Esophagus mucosa (tissue), 1 donor: Measurements from ENCODE around the gene ZNF605. TPM values are rescaled to one million over a fixed set of nuclear protein-coding genes. Genes with fewer than 3 reads are reported as not detected.
"Not testable (repeated sequence)": the region's sequence is repeated elsewhere in the genome, so short reads cannot be mapped to it uniquely, and the experiment has no call there.

Experiments
- ATAC-seq: fragments of 200-7000 bp; cut with Tn5 transposase; one replicate; pipeline ENCODE4 v1.9.1; 2020
- total RNA-seq: library from RNA; stranded (reverse); gene quantifications from one replicate; pipeline ENCODE4 v1.2.4, GENCODE V29; 2023
- donor health status: DM: yes; HTN: yes; CAD: no.

ZNF605 gene
- 5.3 TPM for total RNA-seq

DNA sequence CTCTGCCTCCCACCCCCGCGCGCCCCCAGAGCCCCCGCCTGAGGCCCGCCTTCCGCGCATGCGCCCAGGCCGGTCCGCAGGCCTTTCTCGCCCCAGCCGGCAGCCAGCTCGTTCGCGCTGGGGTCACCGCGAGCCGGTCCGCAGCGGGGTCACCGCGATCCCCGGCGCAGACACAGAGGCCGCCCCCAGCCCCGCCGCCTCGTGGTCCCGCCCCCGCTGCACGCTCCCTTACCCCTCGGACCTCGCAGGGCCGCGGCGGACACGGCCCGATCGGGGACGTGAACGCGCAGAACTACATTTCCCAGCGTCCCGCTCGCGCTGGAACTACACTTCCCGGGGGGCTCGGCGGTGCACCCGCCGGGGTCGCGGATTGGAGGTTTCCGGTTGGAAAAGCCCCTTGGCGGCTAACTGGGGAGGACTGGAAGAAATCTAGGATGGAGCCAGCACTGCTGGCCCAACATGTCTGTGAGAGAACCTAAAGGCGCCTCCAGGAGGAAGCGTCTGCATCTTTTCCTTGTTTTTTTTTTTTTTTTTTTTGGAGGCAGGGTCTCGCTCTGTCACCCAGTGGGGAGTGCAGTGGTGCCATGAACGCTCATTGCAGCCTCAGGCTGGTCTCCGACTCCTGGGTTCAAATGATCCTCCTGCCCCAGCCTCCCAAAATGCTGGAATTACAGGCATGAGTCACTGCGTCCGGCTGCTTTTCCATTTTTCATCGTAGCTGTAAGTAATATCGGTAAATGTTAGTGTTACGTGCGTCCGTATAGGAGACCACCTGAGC, at the start of gene ZNF605:
Gene ZNF605, minus strand, starts transcription at position 296 of the 778 bp plus-strand sequence. CDS start 10,671 bp downstream, outside the sequence.
- peak; percentile 84 for ATAC-seq

DNA sequence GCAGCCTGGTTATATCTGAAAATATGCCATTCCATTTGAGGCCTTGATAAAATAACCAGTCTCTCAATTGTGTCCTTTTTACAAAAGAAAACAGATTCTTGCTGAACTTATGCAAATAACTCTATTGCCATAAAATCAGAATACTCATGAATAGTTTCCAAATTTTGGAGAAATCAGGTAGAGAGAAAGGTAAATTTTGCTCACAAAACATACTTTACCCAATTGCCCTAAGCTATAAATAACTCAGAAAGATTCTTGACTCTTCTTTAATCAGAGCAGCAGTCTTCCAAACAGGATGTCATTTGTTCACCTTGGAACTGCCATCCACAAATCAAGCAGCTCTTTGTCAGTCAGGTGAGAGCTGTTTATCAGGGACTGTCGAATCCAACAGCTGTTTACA, 42.6 kb upstream of the ZNF605 start:
- ATAC-seq: no peak

DNA sequence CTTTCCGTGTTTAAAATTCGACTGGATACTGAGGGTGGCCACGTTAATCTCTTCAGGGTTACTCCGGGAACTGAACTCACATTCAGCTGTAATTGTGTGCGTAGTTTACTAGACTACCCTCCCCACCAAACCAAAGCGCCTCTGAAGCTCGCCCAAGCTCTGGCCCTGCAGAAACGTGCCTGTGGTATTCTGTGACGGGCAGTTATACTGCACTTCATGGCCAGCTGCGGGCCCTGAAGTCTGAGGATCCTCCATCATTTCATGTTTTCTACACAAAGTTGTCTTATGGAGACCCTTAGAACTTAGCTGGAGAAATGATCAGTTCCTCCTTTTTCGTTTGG, 30.7 kb upstream of the ZNF605 start:
- ATAC-seq: peak; percentile 37

DNA sequence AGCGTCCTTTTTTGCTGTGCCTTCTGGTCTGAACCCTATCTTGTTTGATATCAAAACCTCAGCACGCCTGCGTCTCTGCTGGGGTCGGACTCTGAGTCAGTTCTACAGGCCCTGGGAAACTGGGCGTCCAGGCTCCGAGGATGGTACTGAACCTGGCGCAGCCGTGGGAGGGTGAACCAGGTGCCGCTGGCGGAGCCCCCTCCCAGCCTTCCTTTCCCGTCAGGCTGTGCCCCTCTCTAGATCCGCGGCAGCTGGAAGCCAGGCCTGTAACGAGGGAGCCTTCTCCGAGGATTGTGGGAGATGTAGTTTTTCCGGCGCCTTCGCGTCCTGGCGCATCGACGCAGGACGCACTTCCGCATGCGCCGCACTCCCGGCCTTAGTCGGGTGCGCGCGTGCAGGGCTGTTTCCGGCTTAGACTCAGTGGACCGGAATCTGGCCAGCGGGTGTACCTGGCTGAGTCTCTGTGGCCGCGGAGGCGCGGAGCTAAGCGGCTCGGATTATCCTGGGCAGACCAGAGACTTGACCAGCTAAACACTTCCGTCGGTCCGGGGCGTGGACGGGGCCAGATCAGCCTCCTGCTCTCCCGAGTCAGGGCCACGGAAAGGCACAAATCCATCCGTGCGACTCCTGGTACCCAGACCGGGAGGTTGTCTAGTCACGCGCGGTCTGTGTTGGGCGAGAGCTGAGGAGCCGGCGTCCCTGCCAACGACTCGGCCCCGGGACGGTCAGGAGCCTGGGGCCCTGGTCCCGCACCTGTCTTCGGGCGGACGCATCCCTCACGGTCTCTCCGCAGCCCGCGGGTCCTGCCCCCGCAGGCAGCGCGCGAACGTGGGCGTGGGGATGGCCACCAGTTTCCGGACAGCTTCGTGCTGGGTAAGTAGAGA, 30.1 kb upstream of the ZNF605 start, which contains the start of gene ZNF26:
Gene ZNF26, plus strand, starts transcription at position 367 of the 884 bp plus-strand sequence. Its CDS starts 474 bp downstream, at position 841.
- peak; percentile 100 for ATAC-seq

DNA sequence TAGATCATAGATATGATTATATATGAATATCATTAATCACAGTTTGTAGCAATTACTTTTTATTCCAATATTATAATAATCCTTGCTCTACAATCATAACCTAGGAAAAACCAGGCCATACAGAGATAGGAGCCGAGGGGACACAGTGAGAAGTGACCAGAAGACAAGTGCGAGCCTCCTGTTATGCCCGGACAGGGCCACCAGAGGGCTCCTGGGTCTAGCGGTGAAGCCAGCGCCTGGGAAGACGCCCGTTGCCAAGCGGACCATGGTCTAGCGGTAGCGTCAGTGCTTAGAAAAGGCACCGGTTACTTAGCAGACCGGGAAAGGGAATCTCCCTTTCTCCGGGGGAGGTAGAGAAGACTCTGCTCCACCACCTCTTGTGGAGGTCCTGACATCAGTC, 20.8 kb upstream of the ZNF605 start:
- ATAC-seq: not testable (repeated sequence)

DNA sequence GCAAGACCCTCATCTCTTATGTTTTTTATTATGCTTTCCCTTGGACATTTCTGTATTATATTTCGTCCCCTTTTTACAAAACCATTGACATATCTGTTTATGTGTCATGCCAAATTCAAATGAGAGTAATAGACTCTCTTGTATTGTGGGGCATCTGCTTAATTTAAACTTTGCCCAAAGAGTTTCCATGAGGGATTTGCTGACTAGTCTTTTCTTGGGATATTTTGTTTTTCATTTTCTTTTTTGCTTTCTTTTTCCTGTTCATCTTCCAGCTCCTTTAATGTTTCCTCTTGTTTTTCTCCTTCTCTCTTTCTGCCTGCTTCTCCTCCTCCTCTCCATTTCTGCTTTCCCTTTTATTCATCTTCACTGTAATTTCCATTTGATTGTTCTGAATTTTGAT, 16.3 kb upstream of the ZNF605 start:
- no peak for ATAC-seq

DNA sequence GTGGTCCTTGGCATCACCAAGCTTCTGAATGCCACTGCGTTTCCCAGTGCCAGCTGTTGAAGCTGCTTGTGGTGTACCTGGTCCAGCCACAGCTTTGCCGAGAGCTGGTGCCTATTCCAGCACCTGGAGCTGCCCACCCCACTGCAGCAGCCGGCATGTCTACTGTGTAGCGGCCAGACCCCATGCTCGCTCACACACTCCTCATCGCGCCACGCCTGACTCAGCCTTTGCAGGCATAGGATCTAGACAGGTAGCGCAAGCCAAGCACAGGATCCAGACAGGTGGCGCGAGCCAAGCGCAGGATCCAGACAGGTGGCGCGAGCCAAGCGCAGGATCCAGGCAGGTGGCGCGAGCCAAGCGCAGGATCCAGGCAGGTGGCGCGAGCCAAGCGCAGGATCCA, 11.6 kb upstream of the ZNF605 start:
- no peak for ATAC-seq

DNA sequence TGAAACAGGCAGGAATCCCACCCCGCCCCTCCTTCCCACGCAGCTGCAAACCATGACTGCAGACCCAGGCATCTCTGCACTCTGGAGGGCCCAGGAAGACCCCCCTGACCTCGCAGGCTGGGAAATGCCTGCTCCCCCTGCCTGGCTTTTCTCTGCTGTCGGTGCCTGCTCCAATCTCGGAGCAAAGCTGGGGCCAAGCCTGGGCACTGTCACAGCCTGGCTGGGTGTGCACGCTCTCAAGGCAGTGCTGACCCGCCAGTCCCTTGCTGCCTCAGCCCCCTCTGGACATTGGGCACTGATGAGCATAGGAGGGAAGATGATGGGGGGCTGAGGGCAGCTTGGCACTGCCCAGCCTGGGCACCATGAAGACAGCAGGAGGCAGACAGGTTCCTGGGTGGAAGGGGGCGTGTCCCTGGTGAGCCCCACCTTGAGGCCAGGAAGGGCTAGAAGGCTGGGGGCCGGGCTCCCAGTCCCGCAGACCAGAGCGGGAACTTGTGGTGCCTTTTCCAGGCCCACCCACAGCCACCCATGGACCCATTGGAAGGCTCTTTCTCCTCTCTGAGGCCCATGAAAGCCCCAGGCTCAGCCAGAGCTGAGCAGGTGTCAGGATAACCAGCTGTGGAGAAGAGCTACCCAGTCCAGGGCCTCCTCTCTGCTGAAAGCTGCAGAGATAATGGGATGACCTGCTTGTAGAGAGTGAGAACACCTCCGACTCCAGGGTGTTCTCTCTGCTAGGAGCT, 10.7 kb upstream of the ZNF605 start:
- ATAC-seq: no peak

DNA sequence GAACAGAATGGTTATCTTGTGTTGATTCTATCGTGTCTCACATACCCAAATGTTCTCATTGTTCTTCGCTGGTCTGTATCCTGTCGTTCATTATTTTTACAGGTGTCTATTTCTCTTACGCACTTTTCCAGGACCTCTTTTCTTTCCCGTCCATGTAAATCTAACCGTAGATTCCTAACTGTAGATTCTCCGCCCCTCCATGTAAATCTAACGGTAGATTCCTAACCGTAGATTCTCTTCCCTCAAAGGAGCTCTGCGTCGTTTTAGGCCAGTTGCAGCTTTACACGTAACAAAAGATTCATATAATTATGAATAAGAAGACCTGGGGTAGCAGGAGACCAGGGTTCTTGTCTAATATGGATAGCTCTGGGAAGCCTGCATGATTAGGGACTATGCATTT, 9.7 kb upstream of the ZNF605 start:
- ATAC-seq: no peak

DNA sequence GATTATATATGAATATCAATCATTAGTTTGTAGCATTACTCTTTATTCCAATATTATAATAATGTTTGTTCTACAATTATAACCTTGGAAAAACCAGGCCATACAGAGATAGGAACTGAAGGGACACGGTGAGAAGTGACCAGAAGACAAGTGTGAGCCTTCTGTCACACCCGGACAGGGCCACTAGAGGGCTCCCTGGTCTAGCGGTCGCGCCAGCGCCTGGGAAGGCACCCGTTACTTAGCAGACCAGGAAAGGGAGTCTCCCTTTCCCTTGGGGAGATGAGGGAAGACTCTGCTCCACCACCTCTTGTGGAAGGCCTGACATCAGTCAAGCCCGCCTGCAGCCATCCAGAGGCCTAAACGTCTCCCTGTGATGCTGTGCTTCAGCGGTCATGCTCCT, 7.8 kb upstream of the ZNF605 start:
- not testable (repeated sequence) for ATAC-seq

DNA sequence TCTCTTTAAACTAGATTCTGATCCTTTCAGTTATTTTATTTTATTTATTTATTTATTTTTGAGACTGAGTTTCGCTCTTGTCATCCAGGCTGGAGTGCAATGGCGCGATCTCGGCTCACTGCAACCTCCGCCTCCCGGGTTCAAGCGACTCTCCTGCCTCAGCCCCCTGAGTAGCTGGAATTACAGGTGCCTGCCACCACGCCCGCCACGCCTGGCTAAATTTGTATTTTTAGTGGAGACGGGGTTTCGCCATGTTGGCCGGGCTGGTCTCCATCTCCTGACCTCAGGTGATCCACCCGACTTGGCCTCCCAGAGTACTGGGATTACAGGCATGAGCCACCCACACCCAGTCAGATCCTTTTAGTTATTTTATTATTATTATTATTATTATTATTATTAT, 5.7 kb upstream of the ZNF605 start:
- not testable (repeated sequence) for ATAC-seq

DNA sequence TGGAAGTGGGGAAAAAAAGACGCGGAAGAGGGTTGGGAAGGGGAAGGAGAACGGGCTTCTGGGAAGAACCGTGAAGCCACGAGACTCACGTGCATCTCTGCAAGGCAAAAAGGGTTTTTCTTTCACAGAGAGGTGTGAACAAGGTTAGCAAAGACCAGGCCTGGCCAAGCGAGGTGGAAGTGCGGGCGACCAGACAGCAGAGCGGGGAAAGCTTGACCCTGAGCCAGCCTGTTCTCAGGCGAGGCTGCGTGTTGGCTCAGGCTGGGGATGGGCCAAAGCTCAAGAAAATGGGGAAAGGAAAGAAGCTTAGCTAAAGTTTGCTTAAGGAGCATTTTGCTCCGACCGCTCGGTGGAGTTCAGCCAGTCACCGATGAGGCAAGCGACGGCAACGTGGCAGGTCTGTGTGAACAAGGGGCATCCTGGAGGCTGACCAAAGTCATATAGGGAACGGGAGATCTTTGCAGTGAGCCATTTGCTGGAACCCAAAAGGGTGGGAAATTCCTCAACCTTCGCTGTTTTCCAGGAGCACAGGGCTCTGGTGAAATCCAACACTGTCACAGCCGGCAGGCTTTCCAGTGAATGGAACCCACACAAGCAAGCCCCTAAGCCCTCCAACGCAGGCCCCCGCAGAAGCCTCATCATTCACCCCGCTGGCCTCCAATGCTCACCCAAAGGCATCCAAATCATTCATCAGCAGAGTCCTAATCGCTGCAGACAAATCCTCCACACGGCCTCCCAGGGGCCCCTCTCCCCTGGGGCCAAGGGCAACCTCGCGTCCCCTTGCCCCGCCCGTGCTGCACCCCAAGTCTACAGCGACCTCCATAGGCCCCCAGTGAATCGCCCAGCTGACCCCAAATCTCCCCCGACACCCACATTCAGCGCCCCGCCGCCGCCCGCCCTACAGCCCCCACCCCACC, 754 bp downstream of the ZNF605 start:
- peak; percentile 62 for ATAC-seq

DNA sequence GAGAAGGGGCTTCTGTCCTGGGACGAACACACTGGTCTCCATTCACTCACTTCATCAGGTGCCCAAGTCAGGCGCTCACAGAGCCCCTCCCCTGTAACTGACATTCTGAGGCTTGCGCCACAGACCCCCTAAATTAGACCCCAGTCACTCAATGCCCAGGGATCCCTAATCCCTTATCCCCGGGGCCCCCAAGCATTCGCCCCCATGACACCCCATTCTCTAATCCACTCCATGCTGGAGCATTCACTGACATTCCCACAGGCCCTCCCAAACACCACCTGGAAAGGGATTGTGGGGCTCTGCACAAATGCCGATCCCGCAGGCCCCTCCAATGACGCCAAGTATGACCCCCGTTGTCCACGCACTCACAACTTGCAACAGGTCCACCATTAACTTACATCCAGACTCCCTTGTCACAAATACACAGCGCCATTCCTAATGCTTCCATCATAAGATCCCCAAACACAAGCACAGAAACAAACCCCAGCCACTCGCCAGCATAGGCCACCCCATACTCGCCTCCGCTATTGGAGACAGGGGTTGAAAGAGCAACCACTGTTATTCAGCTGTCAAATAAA, 1.5 kb downstream of the ZNF605 start:
- ATAC-seq: no peak

DNA sequence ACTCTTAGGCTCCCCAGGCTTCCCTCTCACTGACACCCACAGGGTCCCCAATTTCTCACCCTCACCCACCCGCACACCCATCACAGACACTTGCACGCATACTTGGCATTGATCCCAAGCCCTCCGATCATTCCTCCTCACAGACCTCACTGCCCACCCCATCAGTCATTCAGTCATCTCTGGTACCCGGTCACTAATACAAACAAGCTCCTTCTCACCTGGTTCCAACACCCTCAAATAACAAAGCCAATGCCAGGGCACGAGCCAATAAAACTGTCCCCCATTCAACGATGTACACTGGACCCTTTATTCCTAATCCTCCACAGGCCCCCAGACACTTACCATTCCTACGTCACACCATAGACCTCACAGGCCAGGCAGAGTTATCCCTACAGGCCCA, 2.3 kb downstream of the ZNF605 start:
- ATAC-seq: no peak

DNA sequence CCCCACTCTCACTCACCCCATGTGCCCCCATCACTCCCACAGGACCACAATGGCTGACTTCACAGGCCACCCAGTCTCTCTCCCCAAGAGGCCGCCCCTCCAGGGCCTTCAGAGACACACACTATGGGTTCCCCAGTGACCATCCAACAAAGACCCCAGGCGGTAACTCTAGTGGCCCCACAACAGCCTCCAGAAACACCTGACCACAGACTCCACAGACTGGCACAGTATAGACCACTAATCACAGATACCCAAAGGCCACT, 3.0 kb downstream of the ZNF605 start:
- no peak for ATAC-seq

DNA sequence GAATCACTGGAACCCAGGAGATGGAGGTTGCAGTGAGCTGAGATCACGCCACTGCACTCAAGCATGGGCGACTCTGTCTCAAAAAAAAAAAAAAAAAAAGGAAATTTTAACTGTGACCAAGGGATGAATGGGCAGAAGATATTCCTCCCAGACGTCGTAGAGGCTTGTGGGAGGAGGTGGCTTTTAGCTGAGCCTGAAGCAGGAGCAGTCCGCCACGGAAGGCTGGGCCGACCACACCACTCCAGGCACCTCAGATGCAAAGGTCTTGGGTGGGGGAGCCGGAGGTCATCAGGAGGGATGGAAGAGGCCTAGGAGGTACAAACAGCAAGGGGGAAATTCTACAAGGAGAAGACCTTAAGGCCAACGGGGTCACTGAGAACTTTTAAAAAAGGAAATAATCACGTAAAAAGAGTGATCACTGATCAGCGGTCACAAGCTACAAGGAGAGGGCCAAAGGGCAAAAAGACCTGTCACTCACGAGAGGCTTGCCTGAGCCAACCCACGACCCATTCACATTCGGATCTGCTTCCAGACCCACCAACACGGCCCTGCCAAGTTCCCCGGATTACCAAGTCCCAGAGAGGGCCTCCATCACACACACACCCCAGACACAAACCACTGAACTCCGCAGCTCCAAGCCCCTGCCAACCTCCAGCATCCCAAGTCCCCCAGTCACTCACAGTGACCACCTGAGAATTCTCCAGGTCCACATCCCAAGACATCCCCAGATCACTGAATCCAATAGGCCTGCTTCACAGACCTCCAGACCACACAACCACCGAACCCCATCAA, 3.5 kb downstream of the ZNF605 start:
- ATAC-seq: no peak

DNA sequence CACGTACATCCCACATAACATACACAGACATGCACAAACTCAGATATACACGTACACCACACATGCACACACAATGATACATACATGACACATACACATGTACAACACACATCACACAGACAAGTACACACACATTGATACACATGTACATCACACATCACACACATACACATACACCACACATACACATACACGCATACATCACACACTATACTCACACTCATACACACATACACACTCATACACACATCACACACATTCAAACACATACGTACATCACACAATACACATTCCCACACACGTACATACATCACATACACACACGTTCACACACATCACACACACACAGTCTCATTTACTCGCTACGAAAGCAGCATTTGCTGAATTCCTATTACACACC, 4.5 kb downstream of the ZNF605 start:
- no peak for ATAC-seq

DNA sequence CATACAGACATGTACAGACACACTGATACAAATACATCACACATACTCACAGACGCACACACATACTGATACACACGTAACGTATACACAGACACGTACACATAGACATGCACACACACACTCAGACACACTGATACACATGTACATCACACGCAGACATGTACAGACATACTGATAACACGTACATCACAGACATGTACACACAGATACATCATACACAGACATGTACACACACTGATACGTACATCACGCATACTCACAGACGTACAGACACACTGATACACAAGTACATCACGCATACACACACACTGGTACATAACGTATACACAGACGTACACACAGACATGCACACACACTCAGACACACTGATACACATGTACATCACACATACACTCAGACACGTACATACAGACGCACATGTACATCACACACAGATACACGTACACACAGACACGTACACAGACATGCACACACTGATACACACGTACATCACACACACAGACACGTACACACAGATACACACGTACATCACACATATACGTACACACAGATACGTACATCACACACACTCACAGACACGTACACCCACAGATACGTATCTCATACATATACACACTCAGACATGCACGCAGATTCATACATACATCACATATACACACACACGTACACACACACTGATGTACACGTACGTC, 5.1 kb downstream of the ZNF605 start:
- ATAC-seq: no peak

DNA sequence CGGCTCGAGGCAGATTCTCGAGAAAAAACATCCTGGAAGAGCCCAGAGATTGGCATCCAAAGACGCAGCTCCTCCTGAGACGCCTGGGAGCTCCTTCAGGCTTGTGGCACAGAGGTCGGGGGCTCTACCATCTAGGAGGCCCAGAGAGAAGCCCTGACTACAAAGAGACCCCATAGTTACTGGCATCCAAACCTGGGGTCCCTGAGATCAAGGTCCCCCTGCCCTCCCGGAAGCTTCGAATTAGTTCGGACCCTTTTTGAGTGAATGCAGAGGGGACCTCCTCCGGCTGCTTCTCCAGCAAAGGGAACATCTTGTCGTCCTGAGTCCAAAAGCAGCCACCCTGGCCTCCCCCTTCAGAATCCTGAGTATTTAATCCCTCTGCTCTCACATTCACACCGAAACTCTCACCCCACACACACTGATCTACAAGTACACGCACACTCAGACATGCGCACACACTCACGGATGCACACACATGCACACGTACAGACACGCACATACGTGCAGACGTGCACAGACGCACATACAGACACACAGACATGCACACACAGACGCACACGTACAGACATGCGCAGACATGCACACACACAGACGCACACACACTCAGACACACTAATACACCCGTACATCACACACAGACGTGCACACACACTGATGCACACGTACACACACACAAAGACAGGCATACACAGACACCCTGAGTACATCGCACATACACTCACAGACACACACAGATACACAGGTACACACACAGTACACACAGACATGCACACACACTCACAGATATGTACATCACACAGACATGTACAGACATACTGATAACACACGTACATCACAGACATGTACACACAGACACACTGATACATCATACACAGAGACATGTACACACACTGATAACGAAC, 5.9 kb downstream of the ZNF605 start:
- ATAC-seq: no peak
